Mesenchymal stem cell (in vitro differentiated cells and primary cell): ENCODE data around the gene AUTS2.

ENCODE experiments used
- DNase-seq: peaks from one replicate; pipeline ENCODE4 v3.0.0-alpha.2; 2013
- H2AFZ ChIP-seq: one replicate; pipeline ENCODE4 v1.6.1; 2013; ENCODE audit warnings: low read depth, mild to moderate bottlenecking, control low read depth, inconsistent platforms, low read length, moderate library complexity
- H2AK5ac ChIP-seq: 2 replicates; pipeline ENCODE4 v1.6.1; 2013; ENCODE audit warnings: low read length, moderate library complexity, mild to moderate bottlenecking, inconsistent platforms; ENCODE audit not compliant: severe bottlenecking
- H2BK120ac ChIP-seq: one replicate; pipeline ENCODE4 v1.6.1; 2013; ENCODE audit warnings: low read depth, mild to moderate bottlenecking, inconsistent platforms, low read length, moderate library complexity
- H2BK12ac ChIP-seq, 2 experiments: one replicate each; pipeline ENCODE4 v1.6.1; 2013; ENCODE audit warnings: inconsistent platforms in 2 of 2, low read length in 2 of 2, mild to moderate bottlenecking in 2 of 2, moderate library complexity in 2 of 2, control low read depth in 1 of 2
- H2BK15ac ChIP-seq: one replicate; pipeline ENCODE4 v1.6.1; 2013; ENCODE audit warnings: mild to moderate bottlenecking, low read depth, inconsistent platforms; ENCODE audit not compliant: poor library complexity, severe bottlenecking
- H2BK5ac ChIP-seq: 2 replicates; pipeline ENCODE4 v1.6.1; 2013; ENCODE audit warnings: low read depth, mild to moderate bottlenecking, low read length, control low read depth, inconsistent platforms; ENCODE audit not compliant: poor library complexity, severe bottlenecking
- H3K14ac ChIP-seq, 2 experiments: one replicate each; pipeline ENCODE4 v1.6.1; 2013; ENCODE audit warnings: inconsistent platforms in 2 of 2, low read length in 2 of 2, control low read depth in 1 of 2, mild to moderate bottlenecking in 1 of 2, moderate library complexity in 1 of 2
- H3K18ac ChIP-seq, 2 experiments: one replicate each; pipeline ENCODE4 v1.6.1; 2013; ENCODE audit warnings: inconsistent platforms in 2 of 2, low read length in 2 of 2, control low read depth in 1 of 2, low read depth in 1 of 2, mild to moderate bottlenecking in 1 of 2
- H3K23ac ChIP-seq, 2 experiments: one replicate each; pipeline ENCODE4 v1.6.1; 2013; ENCODE audit warnings: inconsistent platforms in 2 of 2, low read length in 2 of 2, mild to moderate bottlenecking in 2 of 2, moderate library complexity in 2 of 2, control low read depth in 1 of 2
- H3K27ac ChIP-seq: 2 replicates; pipeline ENCODE4 v1.5.1; 2013; ENCODE audit warnings: mild to moderate bottlenecking, moderate library complexity, low read length, control low read depth, inconsistent platforms; ENCODE audit not compliant: poor library complexity, severe bottlenecking
- H3K27me3 ChIP-seq, 2 experiments: 2 replicates each; pipeline versions ENCODE4 v1.6.1 to v1.7.0; 2013; ENCODE audit warnings: low read length in 2 of 2, mild to moderate bottlenecking in 2 of 2, moderate library complexity in 2 of 2, control low read depth in 1 of 2, inconsistent platforms in 1 of 2; ENCODE audit not compliant: control insufficient read depth in 1 of 2, insufficient read depth in 1 of 2
- H3K36me3 ChIP-seq, 2 experiments: 2 replicates each; pipeline versions ENCODE4 v1.6.1 to v1.7.0; 2013; ENCODE audit warnings: low read length in 2 of 2, control low read depth in 1 of 2, inconsistent platforms in 1 of 2, low read depth in 1 of 2, mild to moderate bottlenecking in 1 of 2; ENCODE audit not compliant: insufficient read depth in 2 of 2, control insufficient read depth in 1 of 2
- H3K4ac ChIP-seq, 2 experiments: one replicate each; pipeline ENCODE4 v1.6.1; 2013; ENCODE audit warnings: inconsistent platforms in 2 of 2, low read length in 2 of 2, mild to moderate bottlenecking in 2 of 2, moderate library complexity in 2 of 2, control low read depth in 1 of 2, low read depth in 1 of 2
- H3K4me1 ChIP-seq: 2 replicates; pipeline ENCODE4 v1.6.1; 2013; ENCODE audit warnings: low read depth, low read length, control low read depth; ENCODE audit not compliant: control insufficient read depth, insufficient read depth
- H3K4me2 ChIP-seq: 2 replicates; pipeline ENCODE4 v1.6.1; 2013; ENCODE audit warnings: low read length, mild to moderate bottlenecking, inconsistent platforms; ENCODE audit not compliant: poor library complexity, severe bottlenecking
- H3K4me3 ChIP-seq, 2 experiments: 2 replicates each; pipeline versions ENCODE4 v1.5.1 to v1.7.0; 2013; ENCODE audit warnings: low read length in 2 of 2, mild to moderate bottlenecking in 2 of 2, control low read depth in 1 of 2, low read depth in 1 of 2; ENCODE audit not compliant: insufficient read depth in 1 of 2
- H3K79me1 ChIP-seq: replicated peaks from 2 replicates; pipeline ENCODE4 v1.6.1; 2013; ENCODE audit warnings: mild to moderate bottlenecking, control low read depth, low read length, inconsistent platforms; ENCODE audit not compliant: poor library complexity, severe bottlenecking
- H3K9ac ChIP-seq: 2 replicates; pipeline ENCODE4 v1.7.0; 2013; ENCODE audit warnings: mild to moderate bottlenecking, low read length, moderate library complexity
- H3K9me3 ChIP-seq: 2 replicates; pipeline ENCODE4 v1.7.0; 2013; ENCODE audit warnings: mild to moderate bottlenecking, low read length; ENCODE audit not compliant: control insufficient read depth
- H4K8ac ChIP-seq: one replicate; pipeline ENCODE4 v1.6.1; 2013; ENCODE audit warnings: inconsistent platforms, mild to moderate bottlenecking, low read length, moderate library complexity
- H4K91ac ChIP-seq: one replicate; pipeline ENCODE4 v1.6.1; 2013; ENCODE audit warnings: mild to moderate bottlenecking, low read length, inconsistent platforms
- whole genome bisulfite sequencing: methylation state at CpG from one replicate; pipeline ENCODE4 v1.1.7; 2013; ENCODE audit warnings: mixed read lengths; 5-methylcytosine and 5-hydroxymethylcytosine counted together

AUTS2 gene

DNA sequence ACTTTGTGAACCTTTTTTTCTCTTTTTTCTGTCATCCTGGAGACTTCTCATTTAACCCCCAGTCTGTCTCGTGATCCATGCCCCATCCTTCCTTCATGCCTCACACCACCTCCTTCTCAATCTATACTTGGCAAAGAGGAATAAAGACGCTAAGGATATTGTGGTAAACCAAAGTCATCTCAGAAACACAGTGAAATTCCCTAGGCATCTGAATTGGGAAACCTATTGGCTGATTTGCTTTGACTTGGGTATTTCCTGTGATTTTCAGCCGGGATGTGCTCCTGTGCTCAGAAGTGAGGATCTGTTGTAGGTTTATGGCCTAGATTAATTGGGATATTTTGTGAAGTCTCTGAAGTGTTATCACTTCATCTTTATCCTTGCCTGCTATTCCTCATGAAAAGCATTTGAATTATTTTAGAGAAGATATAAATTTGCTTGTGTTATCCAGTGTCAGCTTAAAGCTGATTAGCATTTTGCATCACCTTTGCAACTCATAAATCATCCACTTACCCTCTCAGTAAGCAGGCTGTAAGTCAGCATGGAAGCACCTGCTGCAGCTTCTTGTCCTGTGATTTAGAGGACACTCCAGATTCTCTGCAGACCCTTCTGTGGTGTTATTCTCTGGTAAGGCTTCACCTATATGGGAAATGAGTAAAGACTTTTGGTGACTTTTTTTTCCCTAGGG lies 138.0 kb downstream of the AUTS2 start:
- Histone ChIP-seq H3K79me1 (peaks cover 14% of the 10 kb centered on the region), H3K18ac (no peak overlapping the region), H3K14ac (no peak overlapping the region), H2BK15ac (no peak overlapping the region), H3K9me3 (no peaks in the 10 kb centered on the region), H3K4me2 (no peak overlapping the region), H2BK120ac (no peak overlapping the region), H3K4me3 (no peak overlapping the region), H2AK5ac (no peak overlapping the region), H3K27ac (no peak overlapping the region), H2BK12ac (no peak overlapping the region), H3K23ac (no peak overlapping the region), H2BK5ac (no peak overlapping the region), H2AFZ (no peak overlapping the region), H3K4me1 (peaks cover 7% of the 10 kb centered on the region), H4K8ac (no peak overlapping the region), H3K27me3 (no peaks in the 10 kb centered on the region), H4K91ac (no peak overlapping the region), H3K4ac (no peak overlapping the region), H3K9ac (no peak overlapping the region), H3K36me3 (no peaks in the 10 kb centered on the region)
- DNase-seq: no peak
- 68% methylated on average over 3 of the region's 3 CpGs for WGBS

DNA sequence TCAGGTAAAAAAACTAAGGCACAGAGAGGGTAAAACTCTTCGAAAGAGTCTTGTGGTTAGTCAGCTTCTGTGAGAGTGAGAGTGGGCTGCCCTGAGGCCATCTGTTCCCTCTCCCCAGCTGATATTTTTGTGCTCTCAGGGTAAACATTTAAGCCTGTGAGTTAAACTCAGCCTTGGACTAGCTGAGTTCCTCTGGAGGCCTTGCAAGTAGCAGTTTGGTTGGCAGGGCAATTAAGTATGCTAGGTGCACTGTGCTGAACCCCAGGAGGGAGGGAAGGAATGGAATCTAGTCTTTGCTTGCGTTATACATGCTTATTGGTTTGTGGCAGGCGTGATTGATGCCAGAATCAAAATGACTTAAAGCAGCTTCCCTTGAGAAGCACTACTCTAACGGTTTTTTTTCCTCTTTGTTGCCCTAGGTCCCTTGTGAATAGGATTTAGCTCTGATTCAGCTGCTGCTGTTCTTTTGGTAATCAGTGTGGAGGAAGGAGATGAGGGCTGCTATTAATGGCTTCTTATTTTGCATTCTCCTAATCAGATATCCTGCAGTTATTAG lies 140.2 kb downstream of the AUTS2 start:
- no peak overlapping the region for H4K8ac ChIP-seq
- no peak overlapping the region for H3K18ac ChIP-seq
- H3K79me1 ChIP-seq: peaks cover 16% of the 10 kb centered on the region
- H2BK5ac ChIP-seq: no peak overlapping the region
- H4K91ac ChIP-seq: no peak overlapping the region
- H3K9ac ChIP-seq: no peak overlapping the region
- no peak overlapping the region for H2AK5ac ChIP-seq
- H3K14ac ChIP-seq: no peak overlapping the region
- peaks cover 5% of the 10 kb centered on the region for H3K4me1 ChIP-seq
- no peak overlapping the region for H3K4ac ChIP-seq
- H2BK120ac ChIP-seq: no peak overlapping the region
- H3K4me2 ChIP-seq: no peak overlapping the region
- H3K23ac ChIP-seq: no peak overlapping the region
- no peak overlapping the region for H2AFZ ChIP-seq
- DNase-seq: peak; percentile 1
- H3K27ac ChIP-seq: peak overlapping the region; percentile 30
- H3K27me3 ChIP-seq: no peaks in the 10 kb centered on the region
- H2BK12ac ChIP-seq: no peak overlapping the region
- no peak overlapping the region for H3K4me3 ChIP-seq
- no peaks in the 10 kb centered on the region for H3K9me3 ChIP-seq
- H3K36me3 ChIP-seq: no peaks in the 10 kb centered on the region
- H2BK15ac ChIP-seq: no peak overlapping the region
- 31% methylated on average over 4 of the region's 4 CpGs for WGBS

DNA sequence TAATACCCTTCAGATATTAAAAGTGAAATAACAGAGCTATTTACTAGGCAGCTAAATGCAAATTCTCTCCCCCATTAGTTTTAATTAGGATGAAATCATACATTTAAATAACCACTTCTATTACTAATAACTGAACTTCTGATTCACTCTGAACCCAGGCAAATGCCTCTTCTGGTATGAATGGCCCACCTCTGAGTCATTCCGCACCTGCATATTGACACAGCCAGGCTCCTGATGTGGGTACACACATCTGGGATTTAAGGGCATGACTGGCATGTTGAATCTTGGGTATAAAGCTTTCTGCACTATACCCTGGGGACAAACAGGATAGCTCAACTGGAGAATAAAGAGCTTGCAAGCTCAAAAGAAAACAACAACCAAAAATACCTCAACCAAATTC lies 140.9 kb downstream of the AUTS2 start:
- Histone ChIP-seq H3K4me2 (no peak overlapping the region), H3K27me3 (no peaks in the 10 kb centered on the region), H2AK5ac (no peak overlapping the region), H3K14ac (no peak overlapping the region), H3K27ac (no peak overlapping the region), H2AFZ (no peak overlapping the region), H3K4me3 (no peak overlapping the region), H2BK15ac (no peak overlapping the region), H3K9me3 (no peaks in the 10 kb centered on the region), H3K4ac (no peak overlapping the region), H3K36me3 (no peaks in the 10 kb centered on the region), H4K8ac (no peak overlapping the region), H2BK120ac (no peak overlapping the region), H3K23ac (no peak overlapping the region), H4K91ac (no peak overlapping the region), H3K9ac (no peak overlapping the region), H3K18ac (no peak overlapping the region), H3K4me1 (peaks cover 5% of the 10 kb centered on the region), H2BK12ac (no peak overlapping the region), H2BK5ac (no peak overlapping the region), H3K79me1 (peaks cover 20% of the 10 kb centered on the region)
- WGBS: 80% methylated on average over 1 of the region's 1 CpG
- no peak for DNase-seq

- no peak overlapping the region for H3K9ac ChIP-seq
- H3K18ac ChIP-seq: no peak overlapping the region
- no peak overlapping the region for H3K14ac ChIP-seq
- H3K9me3 ChIP-seq: no peaks in the 10 kb centered on the region
- no peak overlapping the region for H4K8ac ChIP-seq
- no peak overlapping the region for H2BK5ac ChIP-seq
- H2BK120ac ChIP-seq: no peak overlapping the region
- no peak overlapping the region for H2AK5ac ChIP-seq
- H3K79me1 ChIP-seq: peaks cover 22% of the 10 kb centered on the region
- H3K36me3 ChIP-seq: no peaks in the 10 kb centered on the region
- no peak overlapping the region for H3K23ac ChIP-seq
- peaks cover 5% of the 10 kb centered on the region for H3K4me1 ChIP-seq
- H3K27me3 ChIP-seq: no peaks in the 10 kb centered on the region
- no peak overlapping the region for H2BK15ac ChIP-seq
- no peak overlapping the region for H4K91ac ChIP-seq
- no peak overlapping the region for H3K27ac ChIP-seq
- no peak overlapping the region for H2BK12ac ChIP-seq
- no peak overlapping the region for H3K4ac ChIP-seq
- WGBS: 44% methylated on average over 4 of the region's 4 CpGs
- peak; percentile 5 for DNase-seq
- no peak overlapping the region for H2AFZ ChIP-seq
- H3K4me2 ChIP-seq: no peak overlapping the region
- no peak overlapping the region for H3K4me3 ChIP-seq
Measured at GRCh38 chr7:69739931-69740431, 141.7 kb downstream of the AUTS2 start.
